T-helper 1 cell treated with Interleukin-12 subunit alpha and Interleukin-12 subunit beta and Interleukin-4 antibody, amounts not matched to agents 30 μg/mL and 1 μg/mL, for 36 hours (primary cell): ENCODE measurements around the gene METTL13.

ENCODE experiments used
- H3K27ac Mint-ChIP-seq: one replicate; pipeline ENCODE4 v1.8.0; 2021; ENCODE audit warnings: mild to moderate bottlenecking, mixed read lengths
- H3K27me3 Mint-ChIP-seq: one replicate; pipeline ENCODE4 v1.8.0; 2021; ENCODE audit warnings: low read depth, mixed read lengths
- H3K36me3 Mint-ChIP-seq: one replicate; pipeline ENCODE4 v1.8.0; 2021; ENCODE audit warnings: low read depth, mixed read lengths
- H3K4me1 Mint-ChIP-seq: one replicate; pipeline ENCODE4 v1.8.0; 2021; ENCODE audit warnings: low read depth, mixed read lengths
- H3K4me3 Mint-ChIP-seq: one replicate; pipeline ENCODE4 v1.8.0; 2021; ENCODE audit warnings: mild to moderate bottlenecking, moderate library complexity, mixed read lengths
- H3K9me3 Mint-ChIP-seq: one replicate; pipeline ENCODE4 v1.8.0; 2021; ENCODE audit warnings: mixed read lengths

METTL13 gene

DNA sequence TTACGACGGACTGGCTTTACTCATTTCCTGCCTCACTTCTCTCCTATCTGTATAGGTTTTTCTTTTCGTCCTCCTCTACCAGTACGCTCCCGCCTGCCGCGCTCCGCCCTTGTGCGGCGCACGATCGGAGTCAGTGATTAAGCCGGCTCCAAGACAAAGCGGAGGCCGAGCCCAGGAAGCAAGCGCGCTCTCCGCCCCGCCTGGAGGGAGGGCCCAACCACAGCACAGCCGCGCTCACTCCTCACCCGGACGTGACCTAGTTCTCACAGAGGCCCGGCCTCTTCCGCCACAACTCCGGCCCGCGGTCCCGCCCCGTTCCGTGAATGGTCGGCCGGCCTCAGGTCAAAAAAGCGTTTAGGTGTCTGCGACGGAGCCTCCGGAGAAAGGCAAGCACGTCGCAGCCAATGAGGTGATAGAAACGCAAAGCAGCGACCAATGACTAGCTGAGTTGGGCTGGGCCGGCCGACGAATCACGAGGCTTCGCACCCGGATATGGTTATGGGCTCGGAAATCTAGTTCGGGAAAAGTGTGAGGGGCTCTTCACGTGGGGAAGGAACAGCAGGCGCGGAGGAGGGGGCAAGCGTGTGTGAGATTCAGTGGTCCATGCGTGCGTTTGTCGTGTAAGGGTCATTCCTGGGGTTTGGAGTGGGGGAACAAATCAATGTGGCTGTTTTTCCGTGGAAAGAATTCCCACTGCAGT is at the start of gene METTL13:
TSS of gene METTL13 (plus strand) at position 485 of the 700 bp plus-strand sequence. CDS start 308 bp downstream, outside the sequence.
- H3K9me3 Mint-ChIP-seq, result no peaks in the 10 kb centered on the region
- H3K36me3 Mint-ChIP-seq, result peaks cover 31% of the 10 kb centered on the region
- H3K27me3 Mint-ChIP-seq, result no peaks in the 10 kb centered on the region
- H3K4me1 Mint-ChIP-seq, result peaks cover 45% of the 10 kb centered on the region
- peak within 1 kb of the TSS; percentile 98 for H3K4me3 Mint-ChIP-seq
- peak within 1 kb of the TSS; percentile 97 for H3K27ac Mint-ChIP-seq

DNA sequence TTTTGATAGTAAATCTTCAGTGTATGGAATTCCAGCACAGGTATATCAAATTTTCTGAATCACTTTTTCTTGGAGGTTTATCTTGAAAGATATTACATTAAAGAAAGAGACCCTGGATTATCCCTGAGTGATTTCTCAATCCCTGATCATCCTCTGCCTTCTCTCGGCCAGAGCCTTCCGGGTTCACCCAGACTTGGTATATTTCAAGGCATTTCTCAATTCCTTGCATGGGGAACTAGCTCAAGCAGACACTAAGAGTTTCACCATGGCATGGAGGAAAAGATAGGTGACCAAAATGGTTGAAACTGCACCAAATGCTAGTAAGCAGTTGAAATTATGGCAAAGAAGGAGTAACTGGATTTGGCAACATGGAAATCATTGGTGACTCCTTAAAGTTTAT is 45.3 kb upstream of the METTL13 start:
- peaks cover 39% of the 10 kb centered on the region for H3K36me3 Mint-ChIP-seq
- no peak overlapping the region for H3K27ac Mint-ChIP-seq
- H3K4me3 Mint-ChIP-seq, result no peak overlapping the region
- no peaks in the 10 kb centered on the region for H3K9me3 Mint-ChIP-seq
- no peaks in the 10 kb centered on the region for H3K27me3 Mint-ChIP-seq
- peaks cover 28% of the 10 kb centered on the region for H3K4me1 Mint-ChIP-seq

GRCh38 chr1:171738911-171739310 is 42.5 kb upstream of the METTL13 start:
- Mint-ChIP-seq H3K4me1 (peaks cover 43% of the 10 kb centered on the region), H3K27me3 (no peaks in the 10 kb centered on the region), H3K4me3 (peak overlapping the region; percentile 99), H3K36me3 (peaks cover 30% of the 10 kb centered on the region), H3K27ac (peak overlapping the region; percentile 99), H3K9me3 (no peaks in the 10 kb centered on the region)

- Mint-ChIP-seq H3K27me3 (no peaks in the 10 kb centered on the region), H3K4me3 (peak overlapping the region; percentile 99), H3K9me3 (no peaks in the 10 kb centered on the region), H3K36me3 (peaks cover 27% of the 10 kb centered on the region), H3K4me1 (peaks cover 43% of the 10 kb centered on the region), H3K27ac (peak overlapping the region; percentile 99)
Observed at GRCh38 chr1:171739656-171740055, 41.8 kb upstream of the METTL13 start.

DNA sequence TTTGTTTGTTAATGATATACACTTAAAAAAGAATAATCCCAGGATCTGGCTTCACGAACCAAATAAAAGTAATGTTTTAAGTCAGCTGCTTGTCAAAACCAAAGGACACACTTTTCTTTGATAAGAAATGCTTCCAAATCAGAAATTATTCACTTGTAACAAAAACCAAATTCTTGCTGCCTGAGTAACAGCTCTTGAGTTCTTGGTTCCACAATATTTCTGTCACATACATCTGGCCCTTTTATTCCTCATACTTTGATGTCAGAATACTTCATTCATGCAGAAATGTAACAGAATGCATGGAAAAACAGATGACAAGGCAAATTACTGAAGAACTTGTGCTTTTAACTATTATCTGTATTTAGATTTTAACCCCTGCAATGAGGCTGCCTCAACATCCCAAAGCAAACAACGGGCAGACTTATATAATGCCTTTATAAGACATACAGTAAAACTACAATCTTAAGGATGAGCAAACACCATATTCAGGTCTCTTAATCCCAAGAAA is 41.0 kb upstream of the METTL13 start:
- Mint-ChIP-seq H3K4me3 (peak overlapping the region; percentile 99), H3K4me1 (peaks cover 43% of the 10 kb centered on the region), H3K9me3 (no peaks in the 10 kb centered on the region), H3K27ac (peak overlapping the region; percentile 99), H3K27me3 (no peaks in the 10 kb centered on the region), H3K36me3 (peaks cover 24% of the 10 kb centered on the region)

DNA sequence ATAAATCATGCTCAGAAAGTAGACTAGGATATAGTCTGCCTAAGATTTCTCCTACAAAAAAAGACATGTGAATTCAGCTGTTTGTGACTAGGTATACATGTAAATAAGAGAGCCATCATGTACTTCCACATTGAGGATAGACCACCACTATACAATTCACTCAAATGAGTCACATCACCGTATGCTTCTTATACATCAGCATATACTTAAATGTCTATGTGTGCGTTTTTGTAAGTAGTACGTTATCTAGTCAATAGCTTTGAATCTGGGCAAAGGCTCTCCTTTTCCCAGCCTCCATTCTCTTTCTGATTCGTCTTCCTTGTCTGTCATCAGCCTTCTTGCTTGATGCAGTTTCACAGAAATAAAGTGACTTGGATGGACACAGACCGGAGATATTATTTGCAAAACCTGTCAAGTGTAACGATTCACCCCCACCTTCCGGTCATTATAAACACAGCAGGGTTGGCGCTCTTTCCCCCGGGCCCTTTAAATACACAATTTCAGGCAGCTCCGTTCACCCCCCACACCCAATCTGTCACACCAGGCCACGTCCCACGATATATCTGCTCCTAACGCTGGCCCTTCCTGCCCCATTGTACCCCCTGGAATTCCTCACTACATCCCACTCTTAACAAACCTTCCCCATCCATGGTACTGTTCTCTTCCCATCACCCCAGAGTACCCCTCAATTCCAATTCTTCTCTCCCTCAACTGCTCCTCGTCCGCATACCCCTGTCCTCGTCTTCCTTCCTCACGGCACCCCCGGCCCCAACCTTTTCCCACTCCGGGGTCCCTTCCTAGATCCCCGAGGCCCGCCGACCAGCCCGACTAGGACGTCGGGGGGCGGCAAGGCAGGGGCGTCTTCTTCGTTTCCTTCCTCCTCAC is 40.2 kb upstream of the METTL13 start:
- peaks cover 17% of the 10 kb centered on the region for H3K36me3 Mint-ChIP-seq

DNA sequence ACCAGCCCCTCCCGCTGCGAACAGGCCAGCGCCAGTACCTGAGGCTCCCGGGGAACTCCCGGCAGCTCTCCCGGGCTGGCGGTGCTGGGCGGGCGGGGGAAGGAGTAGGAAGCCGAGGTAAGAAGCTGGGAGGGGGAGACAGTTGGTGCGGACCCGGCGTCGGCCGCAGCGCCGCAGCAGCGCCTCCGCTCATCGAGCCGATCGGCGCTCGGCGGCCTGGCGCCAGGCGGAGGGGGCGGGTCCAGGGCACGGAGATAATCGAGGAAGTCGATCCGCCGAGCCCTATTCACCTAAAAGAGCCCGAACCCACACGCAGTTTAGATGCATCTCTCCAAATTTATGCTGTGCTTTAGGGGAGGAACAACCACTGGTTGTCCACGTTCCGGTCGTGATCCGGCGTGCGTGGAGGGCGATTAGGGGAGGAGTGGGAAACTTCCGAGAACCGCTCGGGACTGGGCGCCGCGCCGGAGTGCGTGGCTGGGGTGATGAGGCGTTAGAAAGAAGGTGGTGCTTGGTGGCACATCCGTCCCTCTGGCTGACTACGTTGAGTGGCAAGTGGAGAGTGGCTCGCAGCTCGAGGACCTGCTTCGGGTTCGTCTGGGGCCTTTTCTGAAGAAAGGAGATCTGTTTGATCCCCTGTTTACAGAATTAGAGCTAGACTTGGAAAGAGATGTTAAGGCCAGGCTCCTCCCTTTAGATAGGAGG is 39.4 kb upstream of the METTL13 start, which contains the start of gene VAMP4:
TSS of gene VAMP4 (minus strand) at position 194 of the 705 bp plus-strand sequence. CDS start 3,651 bp downstream, outside the sequence.
- H3K4me3 Mint-ChIP-seq, result peak within 1 kb of the TSS; percentile 99
- no peaks in the 10 kb centered on the region for H3K9me3 Mint-ChIP-seq
- peaks cover 9% of the 10 kb centered on the region for H3K36me3 Mint-ChIP-seq
- H3K4me1 Mint-ChIP-seq, result peaks cover 42% of the 10 kb centered on the region
- H3K27me3 Mint-ChIP-seq, result no peaks in the 10 kb centered on the region
- H3K27ac Mint-ChIP-seq, result peak within 1 kb of the TSS; percentile 99

More for the DNA sequence above, 40.2 kb upstream of the METTL13 start:
- Mint-ChIP-seq H3K9me3 (no peaks in the 10 kb centered on the region), H3K4me3 (peak overlapping the region; percentile 99), H3K4me1 (peaks cover 43% of the 10 kb centered on the region), H3K27me3 (no peaks in the 10 kb centered on the region), H3K27ac (peak overlapping the region; percentile 99)

DNA sequence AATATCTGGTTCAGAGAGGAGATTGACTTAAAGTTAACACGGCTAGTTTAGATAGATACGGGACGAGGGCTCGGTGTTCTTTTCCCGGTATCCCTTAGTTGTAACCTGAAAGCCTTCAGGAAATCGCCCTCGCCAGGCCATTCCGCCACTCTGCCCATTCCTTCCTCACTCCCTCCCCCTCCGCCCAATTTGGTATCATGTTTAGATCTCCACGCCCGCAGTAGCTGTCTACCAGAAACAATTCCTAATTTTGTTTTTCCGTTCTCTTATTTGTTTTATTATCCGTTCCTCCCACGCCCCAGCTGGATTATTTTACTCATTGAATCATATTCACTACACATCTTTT is 38.9 kb upstream of the METTL13 start:
- H3K4me3 Mint-ChIP-seq, result peak overlapping the region; percentile 99
- peaks cover 41% of the 10 kb centered on the region for H3K4me1 Mint-ChIP-seq
- no peaks in the 10 kb centered on the region for H3K27me3 Mint-ChIP-seq

GRCh38 chr1:171743081-171743870 is 38.2 kb upstream of the METTL13 start:
- Mint-ChIP-seq H3K27me3 (no peaks in the 10 kb centered on the region), H3K9me3 (no peaks in the 10 kb centered on the region), H3K4me3 (peak overlapping the region; percentile 99), H3K36me3 (peaks cover 7% of the 10 kb centered on the region), H3K27ac (peak overlapping the region; percentile 99), H3K4me1 (peaks cover 39% of the 10 kb centered on the region)

More for the DNA sequence above, 38.9 kb upstream of the METTL13 start:
- H3K9me3 Mint-ChIP-seq, result no peaks in the 10 kb centered on the region
- peaks cover 8% of the 10 kb centered on the region for H3K36me3 Mint-ChIP-seq
- peak overlapping the region; percentile 99 for H3K27ac Mint-ChIP-seq

- no peaks in the 10 kb centered on the region for H3K36me3 Mint-ChIP-seq
- H3K9me3 Mint-ChIP-seq, result no peaks in the 10 kb centered on the region
- H3K4me3 Mint-ChIP-seq, result no peak overlapping the region
- no peak overlapping the region for H3K27ac Mint-ChIP-seq
- peaks cover 22% of the 10 kb centered on the region for H3K4me1 Mint-ChIP-seq
- no peaks in the 10 kb centered on the region for H3K27me3 Mint-ChIP-seq
Observed at GRCh38 chr1:171744986-171745385, 36.5 kb upstream of the METTL13 start.

GRCh38 chr1:171748651-171749050 is 32.8 kb upstream of the METTL13 start:
- Mint-ChIP-seq H3K36me3 (peaks cover 2% of the 10 kb centered on the region), H3K27ac (no peak overlapping the region), H3K9me3 (no peaks in the 10 kb centered on the region), H3K4me1 (peaks cover 9% of the 10 kb centered on the region), H3K4me3 (no peak overlapping the region), H3K27me3 (no peaks in the 10 kb centered on the region)

- Mint-ChIP-seq H3K4me1 (peaks cover 11% of the 10 kb centered on the region), H3K36me3 (peaks cover 2% of the 10 kb centered on the region), H3K9me3 (no peaks in the 10 kb centered on the region), H3K4me3 (no peak overlapping the region), H3K27ac (peak overlapping the region; percentile 75), H3K27me3 (no peaks in the 10 kb centered on the region)
Observed at GRCh38 chr1:171751221-171751620, 30.2 kb upstream of the METTL13 start.

DNA sequence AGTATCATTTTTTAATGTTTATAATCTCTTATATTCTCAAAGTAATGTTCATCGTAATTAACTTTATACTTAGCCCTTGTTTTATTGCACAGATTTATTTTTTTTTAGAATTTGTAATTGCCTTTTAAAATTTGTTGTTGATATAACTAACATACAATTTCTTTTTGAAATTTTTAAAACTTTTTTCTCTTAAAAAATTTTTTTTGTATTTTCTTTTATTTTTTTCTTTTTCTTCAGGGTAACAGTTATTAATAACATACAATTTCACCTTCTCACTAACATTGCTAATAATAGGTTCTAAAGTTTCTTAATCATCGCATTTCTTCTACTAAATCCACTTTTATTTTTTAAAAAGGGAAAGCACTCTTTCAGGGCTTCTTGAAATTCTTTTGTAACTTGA is 28.3 kb upstream of the METTL13 start:
- no peak overlapping the region for H3K27ac Mint-ChIP-seq
- H3K9me3 Mint-ChIP-seq, result no peaks in the 10 kb centered on the region
- peaks cover 11% of the 10 kb centered on the region for H3K4me1 Mint-ChIP-seq
- peaks cover 2% of the 10 kb centered on the region for H3K36me3 Mint-ChIP-seq
- no peak overlapping the region for H3K4me3 Mint-ChIP-seq
- peaks cover 6% of the 10 kb centered on the region for H3K27me3 Mint-ChIP-seq
